Measurements from ENCODE around the gene RHOBTB3. TPM values are rescaled to one million over a fixed set of nuclear protein-coding genes. Genes with fewer than 3 reads are reported as not detected.

RHOBTB3 gene
- total RNA-seq, 2 donors from 2014 or later = 432 to 444 TPM

GRCh38 chr5:95822043-95822541, 91.0 kb downstream of the RHOBTB3 start:
- H3K9me3 Mint-ChIP-seq = no peaks in the 10 kb centered on the region
- H3K27me3 Mint-ChIP-seq (ENCODE audit: insufficient read depth) = no peaks in the 10 kb centered on the region
- H3K4me1 ChIP-seq (ENCODE audit: control insufficient read depth, insufficient read depth, low read length) = peaks cover 18% of the 10 kb centered on the region
- peaks cover 49% of the 10 kb centered on the region for H3K4me1 Mint-ChIP-seq
- H3K27me3 ChIP-seq (ENCODE audit: control insufficient read depth, insufficient read depth, low read length, poor library complexity, severe bottlenecking) = no peaks in the 10 kb centered on the region
- H3K27ac ChIP-seq (ENCODE audit: low read depth, low read length) = peak overlapping the region; percentile 31
- peak overlapping the region; percentile 91 for H3K4me3 ChIP-seq (ENCODE audit: low read length)
- no peaks in the 10 kb centered on the region for H3K36me3 Mint-ChIP-seq (ENCODE audit: low read depth)
- H3K36me3 ChIP-seq (ENCODE audit: control insufficient read depth, insufficient read depth, low read length) = peaks cover 9% of the 10 kb centered on the region
- peak; percentile 83 for DNase-seq
- H3K9me3 ChIP-seq (ENCODE audit: control insufficient read depth, low read length) = no peaks in the 10 kb centered on the region
- peak overlapping the region; percentile 66 for H3K9ac ChIP-seq (ENCODE audit: extremely low read depth, low read length, poor library complexity, severe bottlenecking)
- H3K27ac Mint-ChIP-seq = peak overlapping the region; percentile 91
- no peak for TF ChIP-seq CTCF (conservative IDR thresholded peaks at IDR 0.05)
- 0 to 1% methylated on average over 4 to 19 of the region's 19 CpGs for WGBS, 2 experiments (ENCODE audit: insufficient coverage in 1 of 2, insufficient read length in 1 of 2)
- H3K4me3 Mint-ChIP-seq = peak overlapping the region; percentile 82

DNA sequence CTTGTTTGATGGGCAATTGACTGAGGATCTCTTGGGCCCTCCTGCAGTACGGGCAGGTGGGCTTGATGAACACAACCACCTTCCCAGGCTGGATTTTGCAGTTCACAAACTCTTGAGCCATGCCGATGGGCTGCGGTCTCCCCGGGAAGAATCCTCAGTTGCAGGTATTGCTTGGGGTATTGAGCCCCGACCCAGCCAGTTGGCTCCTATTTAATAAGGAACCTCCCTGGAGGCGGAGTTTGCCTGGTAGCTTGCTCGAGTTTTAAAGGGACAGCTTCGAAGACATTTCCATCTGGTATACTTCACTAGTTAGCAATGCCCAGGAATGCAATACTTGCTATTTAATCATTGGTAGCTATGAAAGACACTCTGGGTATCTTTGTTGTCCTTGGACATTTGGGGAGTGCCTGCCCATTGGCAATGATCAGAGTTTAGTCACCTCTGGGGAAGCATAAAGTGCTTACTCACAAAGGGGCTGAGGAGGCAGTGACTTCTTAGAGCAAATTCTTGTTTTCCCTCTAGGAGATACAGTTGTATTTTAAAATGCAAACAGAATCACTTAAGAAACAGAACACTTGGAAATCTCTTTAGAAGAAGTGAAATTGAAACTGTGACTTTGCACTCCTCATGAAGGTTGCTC, 91.5 kb downstream of the RHOBTB3 start, which contains the start of gene GLRX:
Gene GLRX (minus strand): TSS at position 185 of the 640 bp plus-strand sequence. CDS start 64 bp downstream, at position 121.
- peak within 1 kb of the TSS; percentile 66 for H3K9ac ChIP-seq (ENCODE audit: extremely low read depth, low read length, poor library complexity, severe bottlenecking)

DNA sequence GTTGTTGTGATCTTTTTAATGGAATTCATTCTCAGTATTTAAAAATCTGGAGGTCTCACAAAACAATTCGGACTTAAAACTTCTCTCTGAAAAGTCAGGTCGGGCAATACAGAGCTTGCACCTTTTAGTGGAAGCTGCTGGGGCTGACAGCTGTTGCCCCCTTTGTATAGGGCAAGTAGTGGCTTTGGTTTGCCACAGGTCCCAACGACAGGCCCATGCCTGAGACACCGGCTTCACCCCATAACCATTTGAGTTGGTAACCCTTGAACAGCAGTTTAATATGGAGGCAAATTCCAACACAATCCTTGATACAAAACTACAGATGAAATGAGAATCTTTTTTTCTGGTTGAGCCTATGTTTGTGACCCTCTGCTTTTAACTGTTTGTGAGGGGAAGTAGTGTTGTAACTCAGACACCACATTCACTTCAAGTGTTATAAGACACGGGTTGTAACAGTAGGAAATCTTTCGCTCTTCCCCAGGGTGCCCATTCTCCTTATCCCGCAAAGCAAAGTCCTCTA, 92.1 kb downstream of the RHOBTB3 start:
- Histone ChIP-seq H3K4me1 (ENCODE audit: control insufficient read depth, insufficient read depth, low read length) (peaks cover 13% of the 10 kb centered on the region), H3K27ac (ENCODE audit: low read depth, low read length) (no peak overlapping the region), H3K9ac (ENCODE audit: extremely low read depth, low read length, poor library complexity, severe bottlenecking) (peak overlapping the region; percentile 22), H3K27me3 (ENCODE audit: control insufficient read depth, insufficient read depth, low read length, poor library complexity, severe bottlenecking) (no peaks in the 10 kb centered on the region), H3K36me3 (ENCODE audit: control insufficient read depth, insufficient read depth, low read length) (peaks cover 6% of the 10 kb centered on the region), H3K4me3 (ENCODE audit: low read length) (peak overlapping the region; percentile 91), H3K9me3 (ENCODE audit: control insufficient read depth, low read length) (no peaks in the 10 kb centered on the region)
- DNase-seq = peak; percentile 53
- no peaks in the 10 kb centered on the region for H3K36me3 Mint-ChIP-seq (ENCODE audit: low read depth)
- H3K27ac Mint-ChIP-seq = peak overlapping the region; percentile 64
- TF ChIP-seq CTCF (conservative IDR thresholded peaks at IDR 0.05) = no peak
- H3K27me3 Mint-ChIP-seq (ENCODE audit: insufficient read depth) = no peaks in the 10 kb centered on the region
- WGBS, 2 experiments (ENCODE audit: insufficient coverage in 1 of 2, insufficient read length in 1 of 2) = 43 to 44% methylated on average over 3 to 6 of the region's 7 CpGs
- no peaks in the 10 kb centered on the region for H3K9me3 Mint-ChIP-seq
- peak overlapping the region; percentile 82 for H3K4me3 Mint-ChIP-seq
- peaks cover 42% of the 10 kb centered on the region for H3K4me1 Mint-ChIP-seq

More for the DNA sequence above, 91.5 kb downstream of the RHOBTB3 start, which contains the start of gene GLRX:
- Mint-ChIP-seq H3K27ac (peak within 1 kb of the TSS; percentile 91), H3K27me3 (ENCODE audit: insufficient read depth) (no peaks in the 10 kb centered on the region), H3K4me3 (peak within 1 kb of the TSS; percentile 82), H3K36me3 (ENCODE audit: low read depth) (no peaks in the 10 kb centered on the region), H3K4me1 (peaks cover 45% of the 10 kb centered on the region), H3K9me3 (no peaks in the 10 kb centered on the region)
- no peak for TF ChIP-seq CTCF (conservative IDR thresholded peaks at IDR 0.05)
- Histone ChIP-seq H3K9me3 (ENCODE audit: control insufficient read depth, low read length) (no peaks in the 10 kb centered on the region), H3K27ac (ENCODE audit: low read depth, low read length) (peak within 1 kb of the TSS; percentile 31), H3K27me3 (ENCODE audit: control insufficient read depth, insufficient read depth, low read length, poor library complexity, severe bottlenecking) (no peaks in the 10 kb centered on the region), H3K36me3 (ENCODE audit: control insufficient read depth, insufficient read depth, low read length) (peaks cover 6% of the 10 kb centered on the region), H3K4me1 (ENCODE audit: control insufficient read depth, insufficient read depth, low read length) (peaks cover 18% of the 10 kb centered on the region), H3K4me3 (ENCODE audit: low read length) (peak within 1 kb of the TSS; percentile 91)
- WGBS, 2 experiments (ENCODE audit: insufficient coverage in 1 of 2, insufficient read length in 1 of 2) = 1 to 2% methylated on average over 7 to 8 of the region's 8 CpGs
- peak; percentile 89 for DNase-seq

Data from endodermal cell (in vitro differentiated cells).